ENCODE measurements around the gene CELF5.

Gene CELF5

DNA sequence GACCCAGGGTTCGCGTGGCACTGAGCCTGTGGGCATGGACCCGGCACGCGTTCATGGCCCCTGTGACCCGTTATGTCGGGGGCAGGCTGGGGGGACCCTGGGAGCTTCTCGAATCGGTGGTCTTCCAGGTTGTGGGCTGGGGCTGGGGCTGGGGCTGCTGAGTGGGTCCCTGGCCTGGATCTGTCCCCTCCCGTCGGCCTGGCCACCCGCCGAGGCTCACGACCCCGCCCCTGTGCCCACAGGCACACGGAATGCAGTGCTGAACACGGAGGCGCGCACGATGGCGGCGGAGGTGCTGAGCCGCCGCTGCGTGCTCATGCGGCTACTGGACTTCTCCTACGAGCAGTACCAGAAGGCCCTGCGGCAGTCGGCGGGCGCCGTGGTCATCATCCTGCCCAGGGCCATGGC lies 32.2 kb upstream of the CELF5 start:
- no peak for DNase-seq (ENCODE audit: low read depth)
- TF ChIP-seq, protein P1, sequence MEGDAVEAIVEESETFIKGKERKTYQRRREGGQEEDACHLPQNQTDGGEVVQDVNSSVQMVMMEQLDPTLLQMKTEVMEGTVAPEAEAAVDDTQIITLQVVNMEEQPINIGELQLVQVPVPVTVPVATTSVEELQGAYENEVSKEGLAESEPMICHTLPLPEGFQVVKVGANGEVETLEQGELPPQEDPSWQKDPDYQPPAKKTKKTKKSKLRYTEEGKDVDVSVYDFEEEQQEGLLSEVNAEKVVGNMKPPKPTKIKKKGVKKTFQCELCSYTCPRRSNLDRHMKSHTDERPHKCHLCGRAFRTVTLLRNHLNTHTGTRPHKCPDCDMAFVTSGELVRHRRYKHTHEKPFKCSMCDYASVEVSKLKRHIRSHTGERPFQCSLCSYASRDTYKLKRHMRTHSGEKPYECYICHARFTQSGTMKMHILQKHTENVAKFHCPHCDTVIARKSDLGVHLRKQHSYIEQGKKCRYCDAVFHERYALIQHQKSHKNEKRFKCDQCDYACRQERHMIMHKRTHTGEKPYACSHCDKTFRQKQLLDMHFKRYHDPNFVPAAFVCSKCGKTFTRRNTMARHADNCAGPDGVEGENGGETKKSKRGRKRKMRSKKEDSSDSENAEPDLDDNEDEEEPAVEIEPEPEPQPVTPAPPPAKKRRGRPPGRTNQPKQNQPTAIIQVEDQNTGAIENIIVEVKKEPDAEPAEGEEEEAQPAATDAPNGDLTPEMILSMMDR (IDR thresholded peaks at IDR 0.05; ENCODE audit: insufficient read depth, low read depth, low read length, missing control alignments) = no peak
- H3K4me3 ChIP-seq (ENCODE audit: low read length) = no peak overlapping the region

GRCh38 chr19:3192684-3193083 lies 31.8 kb upstream of the CELF5 start:
- no peak for DNase-seq (ENCODE audit: low read depth)
- H3K4me3 ChIP-seq (ENCODE audit: low read length) = no peak overlapping the region
- TF ChIP-seq, protein P1 (IDR thresholded peaks at IDR 0.05; ENCODE audit: insufficient read depth, low read depth, low read length, missing control alignments) = no peak

DNA sequence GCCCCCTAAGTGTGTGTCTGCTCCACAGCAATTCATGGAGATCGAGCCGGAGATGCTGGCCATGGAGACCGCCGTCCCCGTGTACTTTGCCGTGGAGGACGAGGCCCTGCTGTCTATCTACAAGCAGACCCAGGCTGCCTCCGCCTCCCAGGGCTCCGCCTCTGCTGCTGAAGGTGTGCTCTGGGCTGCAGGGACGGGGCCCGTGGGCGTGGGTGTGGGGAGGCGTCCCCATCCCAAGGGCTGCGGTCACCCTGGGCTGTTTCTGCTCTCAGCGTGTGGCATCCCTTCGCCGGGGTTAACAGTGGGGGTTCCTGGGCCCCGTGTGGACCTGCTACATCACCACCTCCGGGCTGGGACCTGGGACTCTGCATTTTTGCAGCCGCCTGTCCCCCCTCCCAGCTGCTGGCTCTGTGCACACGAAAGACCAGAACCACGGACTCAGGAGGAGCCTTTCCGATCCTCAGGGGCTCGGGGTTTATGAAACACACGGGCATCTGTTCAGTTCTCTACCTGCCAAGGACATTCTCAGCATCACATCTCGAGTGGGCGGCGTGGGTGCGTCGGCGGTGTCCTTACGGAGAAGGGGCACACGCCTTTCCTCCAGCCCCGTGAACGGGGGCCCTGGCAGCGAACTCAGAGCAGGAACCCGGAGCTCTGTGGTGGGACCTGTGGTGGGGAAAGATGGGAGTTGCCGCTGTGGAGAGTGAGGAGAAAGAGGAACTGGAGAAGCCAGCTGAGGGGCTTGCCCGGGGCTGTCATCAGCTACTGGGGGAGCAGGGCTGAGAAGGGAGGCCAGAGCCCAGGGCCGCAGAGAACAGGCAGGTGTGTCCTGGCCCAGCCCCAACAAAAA lies 31.0 kb upstream of the CELF5 start:
- H3K4me3 ChIP-seq (ENCODE audit: low read length) = no peak overlapping the region
- TF ChIP-seq, protein P1 (IDR thresholded peaks at IDR 0.05; ENCODE audit: insufficient read depth, low read depth, low read length, missing control alignments) = no peak
- DNase-seq (ENCODE audit: low read depth) = no peak

GRCh38 chr19:3194106-3195087 lies 30.1 kb upstream of the CELF5 start:
- DNase-seq (ENCODE audit: low read depth) = no peak
- TF ChIP-seq, protein P1 (IDR thresholded peaks at IDR 0.05; ENCODE audit: insufficient read depth, low read depth, low read length, missing control alignments) = no peak
- no peak overlapping the region for H3K4me3 ChIP-seq (ENCODE audit: low read length)

DNA sequence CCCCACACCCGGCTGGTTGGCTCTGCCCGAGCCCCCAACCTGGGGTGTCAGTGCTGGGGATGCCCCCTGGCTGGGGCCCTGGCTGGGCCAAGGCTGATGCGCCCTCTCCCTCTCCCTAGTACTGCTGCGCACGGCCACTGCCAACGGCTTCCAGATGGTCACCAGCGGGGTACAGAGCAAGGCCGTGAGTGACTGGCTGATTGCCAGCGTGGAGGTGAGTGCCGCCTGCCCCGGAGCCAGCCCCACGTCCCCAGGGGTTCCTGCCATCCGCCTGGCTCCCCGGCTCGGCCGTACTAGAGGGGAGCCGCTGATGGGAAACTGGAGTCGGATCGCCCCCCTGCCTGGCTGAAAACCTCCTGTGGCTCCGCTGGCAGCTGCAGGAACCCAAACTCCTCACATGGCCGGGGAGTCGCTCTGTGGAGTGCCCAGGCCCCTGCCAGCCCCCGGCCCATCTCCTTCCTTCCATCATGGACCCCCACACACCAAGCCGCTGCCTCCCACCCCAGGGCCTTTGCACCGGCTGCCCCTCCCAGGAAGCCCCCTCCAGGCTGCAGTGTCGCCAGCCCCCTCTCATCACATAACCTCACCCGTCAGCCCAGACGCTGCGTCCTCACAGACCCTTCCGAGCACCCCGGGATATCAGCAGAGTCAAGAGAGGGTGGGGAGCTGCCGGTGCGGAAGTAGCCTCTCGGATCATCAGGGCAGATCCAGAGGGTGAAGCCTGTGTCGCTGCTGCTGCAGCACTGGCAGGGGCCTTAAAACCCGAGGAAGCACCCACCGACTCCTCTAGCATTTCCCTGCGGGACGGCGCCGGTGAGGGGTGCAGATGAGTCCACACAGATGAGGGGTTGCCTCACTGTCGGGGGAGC lies 28.2 kb upstream of the CELF5 start:
- TF ChIP-seq, protein P1 (IDR thresholded peaks at IDR 0.05; ENCODE audit: insufficient read depth, low read depth, low read length, missing control alignments) = no peak
- no peak overlapping the region for H3K4me3 ChIP-seq (ENCODE audit: low read length)
- DNase-seq (ENCODE audit: low read depth) = no peak

GRCh38 chr19:3196933-3197205 lies 27.6 kb upstream of the CELF5 start:
- TF ChIP-seq, protein P1 (IDR thresholded peaks at IDR 0.05; ENCODE audit: insufficient read depth, low read depth, low read length, missing control alignments) = no peak
- H3K4me3 ChIP-seq (ENCODE audit: low read length) = no peak overlapping the region
- no peak for DNase-seq (ENCODE audit: low read depth)
